ENCODE results near the gene ZNF761. TPM values are rescaled to one million over a fixed set of nuclear protein-coding genes. Genes with fewer than 3 reads are reported as not detected.
A peak's percentile ranks its signal among the peaks of the same experiment; 100 is the strongest.

ZNF761 gene
- 10 to 100 TPM; 14.0 to 14.1 TPM for total RNA-seq

DNA sequence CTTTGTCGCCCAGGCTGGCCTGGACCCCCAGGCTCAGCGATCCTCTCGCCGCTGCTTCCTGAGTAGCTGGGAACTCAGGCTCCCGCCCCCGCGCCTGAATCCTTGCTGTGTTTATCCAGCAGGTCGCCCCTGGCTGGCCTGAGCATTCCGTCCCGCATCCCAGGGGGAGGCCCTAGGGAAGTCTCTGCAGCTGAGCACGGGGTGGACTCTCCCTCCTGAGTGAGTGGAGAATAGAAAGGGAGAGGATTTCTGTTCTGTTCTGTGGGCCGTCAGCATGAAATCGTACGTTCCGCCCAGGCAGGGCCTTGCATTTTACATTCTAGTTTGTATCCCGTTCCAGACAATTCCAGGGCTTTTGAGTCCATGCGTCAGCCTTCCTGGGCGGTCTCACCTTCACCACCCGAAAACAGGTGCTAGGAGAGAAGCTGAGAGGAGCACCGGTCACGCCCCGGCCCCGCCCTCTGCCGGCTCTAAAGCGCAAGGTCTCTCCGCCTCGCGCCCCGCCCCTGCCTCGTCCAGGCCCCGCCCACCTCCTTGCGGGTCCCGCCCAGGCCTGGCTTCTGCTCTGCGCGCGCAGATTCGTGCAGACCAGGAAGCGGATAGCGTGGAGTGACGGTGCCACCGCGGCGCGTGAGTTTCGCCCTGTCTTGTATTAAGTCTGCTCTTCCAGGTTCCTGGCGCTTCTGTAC, at the start of gene ZNF761:
Gene ZNF761 (plus strand): TSS at position 586 of the 689 bp plus-strand sequence. CDS start 15,285 bp downstream, outside the sequence.
- Mint-ChIP-seq H3K4me3 (peak within 1 kb of the TSS; percentile 96), H3K9me3 (peaks cover 6% of the 10 kb centered on the region), H3K4me1 (ENCODE audit: low read depth) (peaks cover 38% of the 10 kb centered on the region), H3K36me3 (ENCODE audit: low read depth) (peaks cover 39% of the 10 kb centered on the region), H3K27me3 (peaks cover 2% of the 10 kb centered on the region), H3K27ac (peak within 1 kb of the TSS; percentile 91)
- peak; percentile 100 for ATAC-seq
- intact Hi-C loops (cut with micrococcal nuclease), result no loop called here
- peak; percentile 97 for DNase-seq
- TF ChIP-seq, protein P1, sequence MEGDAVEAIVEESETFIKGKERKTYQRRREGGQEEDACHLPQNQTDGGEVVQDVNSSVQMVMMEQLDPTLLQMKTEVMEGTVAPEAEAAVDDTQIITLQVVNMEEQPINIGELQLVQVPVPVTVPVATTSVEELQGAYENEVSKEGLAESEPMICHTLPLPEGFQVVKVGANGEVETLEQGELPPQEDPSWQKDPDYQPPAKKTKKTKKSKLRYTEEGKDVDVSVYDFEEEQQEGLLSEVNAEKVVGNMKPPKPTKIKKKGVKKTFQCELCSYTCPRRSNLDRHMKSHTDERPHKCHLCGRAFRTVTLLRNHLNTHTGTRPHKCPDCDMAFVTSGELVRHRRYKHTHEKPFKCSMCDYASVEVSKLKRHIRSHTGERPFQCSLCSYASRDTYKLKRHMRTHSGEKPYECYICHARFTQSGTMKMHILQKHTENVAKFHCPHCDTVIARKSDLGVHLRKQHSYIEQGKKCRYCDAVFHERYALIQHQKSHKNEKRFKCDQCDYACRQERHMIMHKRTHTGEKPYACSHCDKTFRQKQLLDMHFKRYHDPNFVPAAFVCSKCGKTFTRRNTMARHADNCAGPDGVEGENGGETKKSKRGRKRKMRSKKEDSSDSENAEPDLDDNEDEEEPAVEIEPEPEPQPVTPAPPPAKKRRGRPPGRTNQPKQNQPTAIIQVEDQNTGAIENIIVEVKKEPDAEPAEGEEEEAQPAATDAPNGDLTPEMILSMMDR (IDR thresholded peaks at IDR 0.05), result peak; percentile 40
- POLR2A ChIA-PET, result interaction anchor here (1.1 kb wide), 1 partner anchor 122 kb away, joined by 3 read pairs; no protein-coding TSS in a partner anchor
- CTCF ChIA-PET, result interaction anchor here (0.8 to 1.9 kb wide), 3 partner anchors 105 to 361 kb away, joined by 3 to 5 read pairs (median 4); no protein-coding TSS in a partner anchor

DNA sequence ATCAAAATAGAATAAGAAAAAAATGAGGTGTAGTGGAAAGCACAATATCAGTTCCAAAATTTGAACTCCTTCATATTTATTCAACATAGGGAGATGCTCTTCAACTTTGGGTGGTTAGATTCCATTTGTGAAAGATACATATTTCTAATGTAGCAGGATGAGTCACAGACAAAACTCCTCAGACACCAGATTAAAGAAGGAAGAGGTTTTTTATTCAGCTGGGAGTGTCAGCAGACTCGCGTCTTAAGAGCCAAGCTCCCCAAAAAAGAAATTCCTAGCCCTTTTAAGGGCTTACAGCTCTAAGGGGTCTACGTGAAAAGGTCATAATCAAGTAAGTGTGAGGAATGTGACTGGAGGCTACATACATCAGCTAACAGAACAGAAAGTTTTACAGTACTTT, 43.6 kb upstream of the ZNF761 start:
- no peak overlapping the region for H3K27ac Mint-ChIP-seq
- H3K4me3 Mint-ChIP-seq, result no peak overlapping the region
- DNase-seq, result no peak
- intact Hi-C loops (cut with micrococcal nuclease), result no loop called here
- ChIA-PET POLR2A (no interaction called here), CTCF (no interaction called here)
- peaks cover 51% of the 10 kb centered on the region for H3K36me3 Mint-ChIP-seq (ENCODE audit: low read depth)
- H3K27me3 Mint-ChIP-seq, result no peaks in the 10 kb centered on the region
- TF ChIP-seq, protein P1 (IDR thresholded peaks at IDR 0.05), result no peak
- ATAC-seq, result no peak
- H3K4me1 Mint-ChIP-seq (ENCODE audit: low read depth), result no peaks in the 10 kb centered on the region
- peaks cover 60% of the 10 kb centered on the region for H3K9me3 Mint-ChIP-seq

DNA sequence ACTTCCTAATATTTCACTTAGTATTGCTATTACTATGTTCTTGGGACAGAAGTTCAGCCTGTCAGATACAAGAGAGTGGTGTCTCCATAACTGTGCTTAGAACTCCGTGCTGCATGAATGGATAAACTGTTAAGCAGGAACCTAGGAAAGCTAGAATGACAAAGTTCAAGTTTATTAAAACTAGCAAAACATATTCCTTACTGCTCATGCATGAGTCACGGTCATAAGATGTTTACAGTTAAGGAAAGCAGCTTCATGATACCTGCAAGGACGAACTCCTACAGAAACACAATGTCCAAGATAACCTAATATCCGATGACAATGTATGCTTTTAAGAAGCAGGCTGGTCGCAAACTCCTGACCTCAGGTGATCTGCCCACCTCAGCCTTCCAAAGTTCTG, 42.9 kb upstream of the ZNF761 start:
- ATAC-seq (no peak), DNase-seq (no peak)
- Mint-ChIP-seq H3K27me3 (no peaks in the 10 kb centered on the region), H3K4me1 (ENCODE audit: low read depth) (no peaks in the 10 kb centered on the region), H3K9me3 (peaks cover 56% of the 10 kb centered on the region), H3K4me3 (no peak overlapping the region), H3K36me3 (ENCODE audit: low read depth) (peaks cover 45% of the 10 kb centered on the region), H3K27ac (no peak overlapping the region)
- TF ChIP-seq, protein P1 (IDR thresholded peaks at IDR 0.05), result no peak
- ChIA-PET CTCF (no interaction called here), POLR2A (interaction anchor here (0.8 kb wide), 1 partner anchor 11 kb away, joined by 3 read pairs; no protein-coding TSS in a partner anchor)
- intact Hi-C loops (cut with micrococcal nuclease), result no loop called here

DNA sequence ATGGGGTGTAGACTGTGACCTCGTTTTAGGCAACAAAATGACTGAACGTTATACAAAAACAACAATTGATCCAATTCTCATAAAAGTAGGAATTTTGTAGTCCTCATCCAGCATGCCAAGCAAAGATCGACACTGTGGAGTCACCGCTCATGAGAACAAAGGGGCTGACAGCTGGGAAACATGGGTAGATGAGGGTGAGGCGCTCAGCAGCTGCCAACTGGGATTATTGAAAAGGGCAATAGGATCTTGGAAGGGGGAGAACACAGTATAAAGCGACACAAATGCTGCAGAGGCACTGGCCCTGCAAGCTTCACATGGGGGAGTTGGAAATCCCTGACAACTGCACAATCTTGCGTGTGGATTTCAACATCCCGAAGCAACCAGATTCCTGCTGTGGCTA, 42.2 kb upstream of the ZNF761 start:
- ATAC-seq, result no peak
- peaks cover 1% of the 10 kb centered on the region for H3K4me1 Mint-ChIP-seq (ENCODE audit: low read depth)
- H3K36me3 Mint-ChIP-seq (ENCODE audit: low read depth), result peaks cover 39% of the 10 kb centered on the region
- POLR2A ChIA-PET, result no interaction called here
- no peak overlapping the region for H3K27ac Mint-ChIP-seq
- peaks cover 53% of the 10 kb centered on the region for H3K9me3 Mint-ChIP-seq
- intact Hi-C loops (cut with micrococcal nuclease), result no loop called here
- H3K4me3 Mint-ChIP-seq, result no peak overlapping the region
- CTCF ChIA-PET, result no interaction called here
- TF ChIP-seq, protein P1 (IDR thresholded peaks at IDR 0.05), result no peak
- H3K27me3 Mint-ChIP-seq, result no peaks in the 10 kb centered on the region
- no peak for DNase-seq

DNA sequence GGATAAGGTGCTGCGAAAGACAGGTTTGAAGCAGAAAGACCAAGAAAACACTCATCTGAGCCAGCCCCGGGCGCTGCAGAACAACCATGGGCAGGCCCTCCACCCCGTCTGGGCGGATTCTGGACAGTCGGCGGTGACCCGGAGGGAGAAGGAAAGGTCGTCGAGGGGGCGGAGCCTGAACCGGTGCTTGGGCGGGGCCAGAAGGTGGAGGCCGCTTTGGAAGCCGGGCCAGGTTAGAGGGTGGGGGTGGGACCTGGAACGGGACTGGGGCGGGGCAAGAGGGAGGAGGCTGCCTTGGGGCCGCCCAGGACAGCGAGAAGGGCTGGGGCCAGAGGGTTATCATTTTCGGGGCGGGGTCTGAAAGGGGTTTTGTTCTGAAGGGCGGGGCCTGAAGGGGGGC, 41.8 kb upstream of the ZNF761 start:
- POLR2A ChIA-PET, result no interaction called here
- Mint-ChIP-seq H3K4me1 (ENCODE audit: low read depth) (peaks cover 4% of the 10 kb centered on the region), H3K27me3 (no peaks in the 10 kb centered on the region), H3K36me3 (ENCODE audit: low read depth) (peaks cover 35% of the 10 kb centered on the region), H3K9me3 (peaks cover 49% of the 10 kb centered on the region), H3K27ac (no peak overlapping the region), H3K4me3 (no peak overlapping the region)
- ATAC-seq (no peak), DNase-seq (no peak)
- TF ChIP-seq, protein P1 (IDR thresholded peaks at IDR 0.05), result no peak
- CTCF ChIA-PET, result no interaction called here
- intact Hi-C loops (cut with micrococcal nuclease), result no loop called here
